HG03342 (cell line): ENCODE results near the gene ICAM2.

ENCODE experiments used
- ATAC-seq: cut with Tn5 transposase; IDR thresholded peaks from one replicate; pipeline ENCODE4 v1.9.1; 2021; ENCODE audit warnings: mild to moderate bottlenecking, moderate library complexity; ENCODE audit not compliant: unreplicated experiment

The ICAM2 gene

DNA sequence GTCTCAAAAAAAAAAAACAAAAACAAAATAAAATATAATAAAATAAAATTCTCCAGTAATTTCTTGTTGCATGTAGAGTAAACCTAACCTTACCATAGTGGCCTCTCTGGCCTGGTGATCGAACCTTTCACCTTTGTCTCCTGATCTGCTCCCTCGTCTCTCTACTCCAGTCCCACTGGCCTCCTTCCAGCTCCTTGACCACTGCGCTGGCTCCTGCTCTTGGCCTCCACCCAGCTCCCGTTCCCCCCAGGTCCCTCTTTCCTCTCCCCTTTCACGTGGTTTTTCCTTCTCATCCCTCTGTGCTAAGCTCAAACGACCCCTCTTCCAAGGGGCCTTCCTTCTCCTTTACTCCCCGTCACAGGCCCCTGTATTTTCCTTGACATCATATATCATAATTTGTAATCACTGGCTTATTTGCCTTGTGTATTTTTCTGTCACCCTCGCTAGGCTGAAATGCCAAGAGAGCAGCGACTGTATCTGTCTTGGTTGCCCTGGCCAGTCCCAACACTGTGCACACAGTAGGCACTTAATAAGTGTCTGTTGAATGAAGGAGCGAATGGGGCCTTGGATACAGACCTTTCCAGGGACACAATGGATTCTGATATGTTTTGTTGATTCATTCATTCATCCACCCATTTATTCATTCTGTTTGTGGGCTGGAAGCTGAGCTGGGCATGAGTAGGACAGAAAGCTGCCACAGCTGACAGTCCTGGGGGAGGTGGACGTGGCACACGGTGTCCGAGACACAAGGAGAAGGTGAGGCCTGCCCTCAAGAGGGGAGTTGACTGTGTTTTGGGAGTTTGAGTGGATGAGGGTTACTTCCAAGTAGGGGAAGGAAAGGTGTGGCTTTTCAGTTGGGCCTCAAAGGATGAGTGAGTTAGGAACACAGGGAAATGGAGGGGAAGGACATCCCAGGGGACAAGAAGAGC, 41.9 kb downstream of the ICAM2 start:
- ATAC-seq: no peak

DNA sequence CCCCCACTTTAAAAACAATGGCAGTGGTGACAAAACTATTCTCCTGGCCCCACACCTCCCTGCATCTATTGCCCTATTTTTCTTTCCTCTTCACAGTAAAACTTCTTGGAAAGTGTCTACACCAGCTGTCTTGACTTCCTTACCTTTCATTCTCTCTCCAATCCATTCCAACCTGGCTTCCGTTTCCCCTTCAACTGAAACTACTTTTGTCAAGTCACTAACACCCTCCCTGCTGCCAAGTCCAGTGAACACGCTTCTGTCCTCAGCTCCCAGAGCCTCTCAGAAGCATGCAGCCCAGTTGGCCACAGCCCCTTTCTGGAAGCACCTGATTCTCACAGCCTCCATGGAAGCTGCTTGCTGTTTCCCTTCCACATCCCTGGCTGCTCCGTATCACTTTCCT, 43.7 kb downstream of the ICAM2 start:
- no peak for ATAC-seq

DNA sequence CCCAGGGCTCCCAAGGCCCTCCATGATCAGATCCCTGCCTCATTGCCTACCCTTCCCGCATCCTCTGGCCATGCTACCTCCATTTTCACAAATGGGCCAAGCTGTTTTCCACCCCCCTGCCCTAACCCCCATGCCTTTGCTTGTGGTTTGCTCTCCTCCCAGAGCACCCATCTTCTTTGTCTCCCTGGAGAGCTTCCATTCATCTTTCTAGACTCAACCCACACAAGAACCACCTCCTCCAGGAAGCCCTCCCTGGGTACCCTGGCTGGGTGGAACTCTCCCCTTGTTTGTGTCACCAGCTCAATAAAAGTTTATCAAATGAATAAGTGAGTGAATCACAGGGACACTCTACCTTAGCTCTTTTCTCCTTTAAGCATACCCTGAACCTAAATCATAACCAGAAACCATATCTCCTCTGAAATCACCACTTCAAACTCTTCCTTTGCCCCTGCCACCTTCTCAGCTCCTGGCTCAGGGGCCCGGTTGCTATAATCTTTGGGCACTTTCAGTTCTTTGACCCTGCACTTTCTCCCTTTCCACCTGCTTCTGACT, 44.8 kb downstream of the ICAM2 start:
- no peak for ATAC-seq

DNA sequence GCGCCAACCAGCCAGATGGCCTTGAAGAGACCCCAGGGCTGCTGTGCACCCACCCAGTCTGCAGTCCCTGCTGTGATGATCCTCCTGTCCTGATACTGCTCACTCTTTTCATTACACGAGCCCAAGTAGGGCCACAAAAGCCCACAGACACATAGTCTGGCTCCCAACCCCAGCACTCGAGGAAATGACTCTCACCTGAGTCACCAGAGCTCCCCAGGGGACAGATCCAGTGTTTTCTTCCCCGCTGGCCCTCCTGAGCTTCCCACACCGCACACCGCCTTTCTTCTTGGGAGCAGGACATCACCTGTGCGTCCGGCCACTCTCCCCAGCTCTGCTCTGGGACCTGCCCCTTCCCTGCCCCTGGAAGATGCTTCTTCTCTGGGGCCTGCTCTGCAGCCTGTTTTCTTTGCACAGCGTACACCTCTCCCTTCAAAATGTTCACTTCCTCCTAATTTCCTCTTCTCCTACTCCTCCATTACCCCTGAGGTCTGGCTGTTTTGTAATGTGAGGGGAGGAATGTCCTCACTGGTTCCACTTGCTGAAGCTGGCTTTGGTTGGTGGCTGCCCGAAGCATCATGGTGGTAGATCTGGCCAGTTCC, 45.7 kb downstream of the ICAM2 start:
- no peak for ATAC-seq

DNA sequence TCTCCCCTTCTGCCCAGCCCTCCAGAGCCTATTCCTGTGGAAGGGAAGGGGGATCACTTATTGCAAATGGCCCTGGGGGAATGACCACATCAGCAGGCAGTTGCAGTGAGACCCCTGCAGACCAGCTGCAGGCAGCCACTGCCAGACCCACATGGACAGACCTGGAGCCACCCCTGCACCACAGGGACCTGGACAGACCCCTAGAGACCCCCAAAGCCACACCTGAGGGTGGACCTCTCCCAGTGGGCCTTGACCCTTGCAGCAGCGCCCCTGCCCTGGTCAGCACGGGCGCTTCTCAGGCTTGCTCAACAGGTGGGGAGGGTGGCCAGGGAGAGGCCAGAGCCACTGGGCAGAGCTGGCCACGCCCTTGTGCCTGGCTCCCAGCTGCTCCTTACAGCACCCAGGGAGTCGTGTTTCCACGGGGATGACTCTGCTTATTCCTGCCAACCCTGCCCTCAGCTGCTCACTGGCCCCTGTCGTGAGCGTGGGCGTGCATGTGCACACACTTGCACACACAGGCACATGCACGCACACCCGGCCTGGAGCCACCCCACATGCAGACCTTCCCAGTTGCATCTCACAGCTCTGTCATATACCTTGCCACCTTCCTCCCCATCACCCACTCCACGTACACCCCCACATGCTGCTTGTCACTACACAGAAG, 46.4 kb downstream of the ICAM2 start:
- no peak for ATAC-seq

DNA sequence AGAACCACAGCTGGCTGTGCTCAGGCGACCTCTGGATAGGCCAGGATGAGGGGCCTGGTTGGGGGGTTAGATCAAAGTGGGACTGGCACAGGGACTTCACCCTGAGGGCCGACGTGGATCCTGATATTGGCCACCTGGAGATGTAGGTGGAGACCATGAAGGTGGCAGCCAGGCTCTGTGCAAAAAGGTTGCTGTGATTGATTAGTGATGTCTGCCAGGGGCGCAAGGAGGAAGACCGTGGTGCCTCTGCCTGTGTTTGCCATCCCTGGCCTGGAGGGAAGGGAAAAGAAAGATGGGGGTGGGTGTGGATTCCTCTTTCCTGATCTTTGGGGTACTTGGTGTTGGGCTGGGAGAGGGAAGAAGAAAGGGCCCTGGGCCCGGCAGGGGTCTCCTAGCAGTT, 47.2 kb downstream of the ICAM2 start:
- no peak for ATAC-seq

DNA sequence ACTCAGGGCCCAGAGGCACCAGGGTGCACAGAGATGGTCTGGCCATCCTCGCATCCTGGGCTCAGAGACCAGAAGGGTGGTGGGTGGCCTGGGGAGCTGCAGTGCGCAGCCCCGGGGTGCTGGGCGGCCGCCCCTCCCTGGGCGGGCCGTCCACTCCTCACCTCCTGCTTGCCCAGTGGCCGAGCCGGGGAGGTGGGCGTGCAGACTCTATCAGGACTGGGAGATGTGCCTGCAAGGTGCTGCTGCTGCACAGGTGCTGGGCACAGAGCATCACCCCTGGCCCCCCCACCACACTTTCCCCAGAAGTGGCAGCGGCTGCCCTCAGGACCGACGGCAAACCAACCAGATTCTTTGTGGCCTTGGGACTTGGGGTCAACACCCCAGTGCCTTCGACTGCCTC, 47.6 kb downstream of the ICAM2 start, which contains the start of gene SCN4A:
TSS of gene SCN4A (minus strand) at position 123 of the 400 bp plus-strand sequence. CDS start at position 46, 77 bp downstream.
- no peak for ATAC-seq

DNA sequence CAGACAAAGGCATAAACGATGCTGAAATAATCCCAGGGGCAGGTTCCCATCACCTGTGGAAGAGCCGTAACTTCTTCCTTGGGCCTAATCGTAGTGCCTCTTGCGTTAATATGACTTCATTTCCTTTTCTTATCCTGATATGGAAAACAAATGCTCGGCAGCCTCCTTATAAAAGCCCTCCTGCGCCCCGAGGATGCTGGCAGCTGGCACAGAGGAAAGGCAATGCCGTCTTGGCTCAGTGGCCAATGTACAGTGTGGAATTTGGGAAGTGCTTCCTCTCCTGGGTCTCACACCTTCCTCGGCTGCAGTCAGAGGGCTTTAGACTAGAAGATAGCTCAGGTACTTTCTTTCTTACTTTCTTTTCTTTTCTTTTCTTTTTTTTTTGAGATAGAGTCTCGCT, 51.2 kb downstream of the ICAM2 start:
- ATAC-seq: no peak

DNA sequence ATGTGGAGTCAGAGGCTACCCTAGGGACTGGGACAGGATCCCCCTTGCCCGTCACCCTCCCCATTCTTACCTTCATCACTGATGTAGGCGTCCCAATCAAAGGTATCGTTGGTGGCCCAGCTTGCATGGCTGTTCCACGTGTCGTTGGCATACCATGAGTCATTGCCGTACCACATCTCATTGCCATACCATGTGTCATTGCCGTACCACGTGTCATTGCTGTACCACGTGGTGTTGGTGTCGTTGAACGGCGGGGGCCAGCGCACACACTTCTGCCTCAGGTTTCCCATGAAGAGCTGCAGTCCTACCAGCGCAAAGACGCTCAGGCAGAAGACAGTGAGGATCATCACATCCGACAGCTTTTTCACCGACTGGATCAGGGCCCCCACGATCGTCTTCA, 52.5 kb downstream of the ICAM2 start:
- no peak for ATAC-seq

DNA sequence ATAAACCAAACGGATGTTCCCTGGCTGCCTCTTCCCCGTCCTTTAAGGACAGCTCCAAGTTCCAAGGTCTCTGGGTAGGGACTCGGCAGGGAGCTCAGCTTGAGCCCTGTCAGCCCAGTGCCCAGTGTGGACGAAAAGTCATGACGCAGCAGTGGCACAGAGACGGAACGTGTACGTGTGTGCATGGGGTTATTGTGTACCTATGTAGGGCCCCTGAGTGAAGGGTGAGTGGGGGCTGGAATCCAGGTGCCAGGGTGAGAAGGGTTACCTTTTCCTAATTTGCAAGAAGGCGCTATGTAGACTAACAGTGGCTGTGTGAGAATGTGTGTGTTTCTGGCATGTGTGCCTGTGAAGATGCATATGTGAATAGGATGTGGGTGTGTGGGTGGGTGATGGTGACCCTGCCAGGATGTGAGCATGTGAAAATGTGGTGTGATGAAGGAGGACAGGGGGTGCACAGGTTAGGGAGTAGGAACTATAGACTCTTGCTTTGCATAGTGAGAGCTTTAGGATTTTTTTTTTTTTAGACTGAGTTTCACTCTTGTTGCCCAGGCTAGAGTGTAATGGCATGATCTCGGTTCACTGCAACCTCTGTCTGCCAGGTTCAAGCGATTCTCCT, 53.7 kb downstream of the ICAM2 start:
- ATAC-seq: no peak

DNA sequence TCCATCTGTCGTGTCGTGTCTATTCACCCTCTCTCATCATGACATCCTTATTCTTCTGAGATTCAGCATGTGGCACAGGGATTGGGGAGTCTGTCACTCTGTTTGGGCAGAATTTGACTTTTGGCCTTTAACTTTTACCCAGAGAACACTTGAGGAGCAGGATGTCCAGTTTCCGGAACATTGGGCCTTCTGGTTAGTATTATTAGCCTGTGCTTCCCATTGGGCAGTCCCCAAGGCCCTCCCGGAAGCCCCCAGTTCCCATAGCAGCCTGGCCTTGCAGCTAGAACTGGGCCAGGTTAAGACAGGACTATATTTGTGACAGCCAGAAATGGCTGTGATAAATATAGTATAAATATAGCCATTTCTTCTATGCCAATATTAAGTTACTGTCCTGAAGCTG, 57.3 kb downstream of the ICAM2 start:
- ATAC-seq: no peak

DNA sequence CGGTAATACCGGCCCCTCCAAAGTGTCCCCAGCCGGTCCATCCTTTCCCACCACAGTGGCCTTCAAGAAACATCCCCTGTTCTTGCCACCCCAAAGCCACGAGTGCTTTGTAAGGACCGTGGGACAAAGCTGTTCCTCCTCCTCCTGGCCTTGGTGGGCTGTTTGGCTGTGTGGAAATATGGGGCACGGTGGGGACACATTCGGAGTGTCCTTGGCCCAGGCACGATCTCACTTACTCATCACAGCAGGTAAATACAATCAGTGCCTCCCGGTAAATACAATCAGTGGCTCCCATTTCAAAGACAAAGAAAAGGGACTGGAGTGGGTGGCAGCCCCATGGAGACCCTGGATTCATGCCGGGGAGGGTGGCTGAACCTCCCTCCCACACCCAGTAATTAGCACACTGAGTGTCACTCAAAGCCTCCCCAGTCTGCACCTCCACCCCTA, 58.1 kb downstream of the ICAM2 start:
- no peak for ATAC-seq

DNA sequence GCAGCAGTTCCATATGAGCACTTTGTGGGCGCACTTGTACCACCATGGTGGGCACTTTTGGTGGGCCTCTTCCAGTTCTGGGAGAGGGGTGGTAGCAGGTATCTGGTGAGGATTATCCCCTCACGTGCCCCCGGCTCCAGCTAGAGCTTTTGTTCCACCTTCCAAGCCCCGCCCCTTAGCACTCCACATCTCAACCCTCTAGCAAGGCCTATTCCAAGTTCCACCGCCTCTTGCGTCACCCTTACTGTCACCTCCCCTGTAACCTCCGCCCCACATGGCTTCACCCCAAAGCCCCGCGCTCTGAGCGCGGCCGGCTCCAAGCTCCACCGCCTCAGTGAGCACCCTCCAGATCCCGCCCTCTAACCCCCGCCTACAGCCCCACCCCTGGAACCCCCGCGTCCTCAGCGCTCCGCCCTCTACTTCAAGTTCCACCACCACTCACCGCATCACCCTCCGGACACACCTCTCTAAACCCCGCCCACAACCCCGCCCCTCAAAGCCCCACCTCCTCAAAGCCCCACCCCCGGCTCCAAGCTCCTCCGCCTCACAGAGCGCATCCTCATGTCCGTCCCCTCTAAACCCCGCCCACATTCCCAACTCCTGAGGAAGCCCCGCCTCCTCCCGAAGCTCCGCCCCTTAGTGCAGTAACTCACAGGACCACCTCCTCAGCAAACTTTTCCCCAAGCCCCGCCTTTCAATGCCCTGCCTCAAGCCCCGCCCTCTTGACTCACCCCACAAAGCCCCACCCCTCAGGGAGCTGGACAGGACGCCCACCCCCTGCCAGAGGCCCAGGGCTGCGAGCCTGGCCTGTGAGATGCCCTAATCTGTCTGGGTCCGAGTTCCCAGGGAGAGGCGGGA, 58.8 kb downstream of the ICAM2 start:
- no peak for ATAC-seq

DNA sequence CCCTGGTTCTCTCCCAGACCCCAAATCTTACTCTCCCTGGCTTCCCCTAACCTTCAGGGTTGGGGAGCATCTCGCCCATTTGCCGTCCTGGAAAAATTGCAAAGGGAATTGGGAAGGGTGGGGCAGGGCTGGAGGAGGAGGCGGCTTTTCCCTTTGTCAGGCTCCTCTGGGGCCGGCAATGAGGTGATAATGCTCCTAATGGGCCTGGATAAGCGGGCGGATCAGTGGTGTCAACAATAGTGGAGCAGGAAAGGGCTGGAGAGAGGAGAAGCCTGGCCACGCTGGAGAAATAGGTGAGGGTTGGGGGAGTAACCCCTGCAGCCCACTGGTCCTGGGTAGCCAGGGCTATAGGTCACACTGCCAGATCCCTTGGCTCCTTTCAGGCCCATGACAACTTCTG, 60.0 kb downstream of the ICAM2 start:
- ATAC-seq: no peak

DNA sequence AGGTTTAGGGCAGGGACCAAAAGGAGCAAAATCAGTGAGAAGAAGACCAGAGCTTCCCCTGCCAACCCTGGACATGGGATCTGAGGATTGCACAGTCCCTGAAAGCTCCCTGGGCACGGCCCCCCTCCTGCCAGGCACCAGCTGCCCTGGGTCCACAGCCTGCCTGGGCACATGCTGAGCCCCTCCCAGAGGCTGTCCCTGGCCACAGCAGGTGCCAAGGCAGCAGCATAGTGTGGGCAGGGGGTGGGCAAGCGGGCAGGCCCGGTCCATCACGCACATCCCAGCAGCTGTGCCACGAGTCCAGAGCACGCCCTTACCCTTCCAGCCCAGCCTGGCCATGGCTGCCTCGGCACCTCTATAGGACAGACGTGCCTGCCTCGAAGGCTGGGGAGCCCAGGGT, 60.4 kb downstream of the ICAM2 start:
- no peak for ATAC-seq

DNA sequence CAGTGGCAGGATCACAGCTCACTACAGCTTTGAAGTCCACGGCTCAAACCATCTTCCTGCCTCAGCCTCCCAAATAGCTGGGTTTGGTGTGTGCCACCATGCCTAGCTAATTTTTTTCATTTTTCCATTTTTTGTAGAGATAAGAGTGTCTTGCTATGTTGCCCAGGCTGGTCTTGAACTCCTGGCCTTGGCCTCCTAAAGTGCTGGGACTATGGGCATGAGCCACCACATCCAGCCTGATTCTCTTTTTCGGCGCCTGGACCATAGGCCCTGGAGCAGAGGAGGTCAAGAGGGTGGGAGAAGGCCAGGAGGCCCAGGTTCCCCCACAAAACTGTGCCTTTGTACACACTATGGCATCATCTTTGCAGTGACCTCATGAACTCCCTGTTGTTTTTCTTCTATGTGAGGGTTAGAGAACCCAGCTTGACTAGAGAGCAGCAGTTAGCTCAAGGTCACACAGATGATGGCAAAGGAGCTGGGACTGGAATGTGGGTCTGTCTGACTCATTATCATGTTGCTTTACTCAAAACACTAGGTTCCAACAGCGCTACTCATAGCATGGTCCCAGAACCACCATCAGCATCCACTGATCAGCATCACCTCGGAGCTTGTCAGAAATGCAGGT, 64.0 kb downstream of the ICAM2 start:
- no peak for ATAC-seq

DNA sequence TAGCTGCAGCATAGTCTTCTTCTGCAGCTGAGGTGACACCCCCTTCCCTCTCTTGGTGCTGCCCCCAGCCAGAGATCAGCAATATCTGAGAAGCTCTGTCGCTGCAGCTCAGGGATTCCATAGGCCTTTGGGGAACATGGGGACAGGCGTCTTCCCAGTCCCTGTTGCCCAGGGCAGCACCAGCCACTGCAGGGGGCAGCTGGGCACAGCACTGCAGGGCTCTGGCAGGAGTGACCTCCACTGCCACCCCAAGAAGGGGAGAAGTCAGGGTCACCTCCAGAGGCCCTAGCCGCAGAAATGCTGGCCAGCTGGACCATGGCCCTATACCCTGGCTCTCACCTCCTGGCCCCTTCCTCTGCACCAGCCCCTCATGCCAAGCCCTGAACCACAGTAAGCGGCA, 64.6 kb downstream of the ICAM2 start:
- ATAC-seq: no peak

DNA sequence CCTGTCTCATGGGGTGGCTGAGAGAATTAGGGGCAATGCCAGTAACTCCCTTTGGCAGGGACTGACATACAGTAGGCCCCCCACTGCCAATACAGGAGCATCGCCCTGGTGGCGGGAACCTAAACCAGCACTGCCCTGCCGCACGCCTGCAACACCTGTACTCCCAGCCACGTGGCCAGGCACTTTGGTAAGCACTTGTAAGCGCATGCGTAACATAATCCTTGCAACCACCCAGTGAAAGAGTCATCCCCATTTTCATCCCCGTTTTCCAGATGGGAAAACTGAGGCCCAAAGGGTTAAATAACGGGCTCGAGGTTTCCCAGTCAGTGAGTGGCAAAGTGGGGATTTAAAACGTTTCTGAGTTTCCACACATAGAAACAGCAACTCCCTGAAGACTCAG, 65.2 kb downstream of the ICAM2 start:
- no peak for ATAC-seq

DNA sequence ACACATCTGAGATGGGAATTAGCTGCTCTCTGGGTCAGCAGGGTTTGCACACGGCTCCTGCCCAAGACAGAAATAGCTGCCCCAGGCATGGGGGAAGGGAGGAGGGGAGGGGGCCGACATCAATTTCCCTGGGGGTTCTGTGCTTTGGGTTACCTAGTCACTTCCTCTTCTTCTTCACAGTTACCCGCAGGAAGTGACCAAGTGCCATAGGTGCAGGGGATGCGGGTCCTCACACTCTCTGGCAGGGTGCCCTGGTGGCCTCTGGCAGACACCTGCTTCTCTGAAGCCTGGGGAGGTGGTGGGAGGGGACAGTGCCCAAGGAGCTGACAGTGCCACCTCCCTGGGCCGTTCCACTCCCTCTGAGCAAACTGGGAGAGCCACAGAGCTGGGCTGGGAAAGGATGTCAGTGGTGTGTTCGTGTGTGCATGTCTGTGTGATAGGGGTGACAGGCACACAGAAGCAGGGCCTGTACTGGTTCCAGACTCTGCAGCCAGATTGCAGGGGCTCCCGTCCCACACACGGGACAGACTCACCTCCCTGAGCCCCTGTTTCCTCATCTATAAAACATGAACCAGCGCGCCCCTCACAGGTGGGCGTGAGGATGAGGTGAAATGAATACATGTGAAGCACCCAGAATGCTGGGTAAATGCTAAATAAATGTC, 65.9 kb downstream of the ICAM2 start:
- ATAC-seq: peak; percentile 60
